OCI-LY7 (cell line): ENCODE results near the gene MAPK14. TPM values are rescaled to one million over a fixed set of nuclear protein-coding genes. Genes with fewer than 3 reads are reported as not detected.

Experiments
- BruUV-seq: library from RNA; stranded (reverse); fragments of 400-500 nt; replicated peaks from 2 replicates; lab custom pipeline; 2021; lab: Mats Ljungman, UMichigan
- CTCF ChIA-PET: fragments of 300-600 bp; sonication (Branson Sonifier 250); formaldehyde crosslinking; loops from one replicate; lab custom pipeline; 2022; ENCODE audit warnings: antibody characterized with exemption; ENCODE audit not compliant: unreplicated experiment; lab: Charles Lee
- POLR2A ChIA-PET: fragments of 300-600 bp; sonication (Branson Sonifier 250); formaldehyde crosslinking; loops from one replicate; lab custom pipeline; 2022; ENCODE audit warnings: antibody characterized with exemption; lab: Charles Lee
- DNase-seq: peaks from one replicate; pipeline ENCODE4 v3.0.0-alpha.2; 2015; ENCODE audit warnings: low spot score
- H2AFZ ChIP-seq: fragments of 200-600 bp; sonication (generic), shearing (Covaris generic); 2 replicates; pipeline ENCODE4 v1.6.1; 2014; ENCODE audit warnings: mild to moderate bottlenecking, antibody characterized with exemption, low read length, moderate library complexity
- H3K27ac ChIP-seq: fragments of 200-600 bp; sonication (generic); 2 replicates; pipeline ENCODE4 v1.5.1; 2014; ENCODE audit warnings: mixed run types, low read depth, mild to moderate bottlenecking, moderate library complexity, low read length, inconsistent platforms; ENCODE audit not compliant: poor library complexity, severe bottlenecking
- H3K36me3 ChIP-seq: fragments of 200-600 bp; sonication (generic); 2 replicates; pipeline ENCODE4 v1.6.1; 2014; ENCODE audit warnings: mild to moderate bottlenecking, antibody characterized with exemption, low read length, moderate library complexity, mixed read lengths; ENCODE audit not compliant: insufficient read depth
- H3K4me1 ChIP-seq: fragments of 200-600 bp; sonication (generic); 2 replicates; pipeline ENCODE4 v1.5.1; 2014; ENCODE audit warnings: mild to moderate bottlenecking, low read length; ENCODE audit not compliant: insufficient read depth, poor library complexity, severe bottlenecking
- H3K4me2 ChIP-seq: fragments of 200-600 bp; sonication (generic); 2 replicates; pipeline ENCODE4 v1.6.1; 2014; ENCODE audit warnings: mild to moderate bottlenecking, low read length
- H3K4me3 ChIP-seq: fragments of 200-600 bp; sonication (generic); 2 replicates; pipeline ENCODE4 v1.5.1; 2014; ENCODE audit warnings: mild to moderate bottlenecking, low read depth, low read length; ENCODE audit not compliant: poor library complexity, severe bottlenecking
- H3K79me2 ChIP-seq: fragments of 200-600 bp; sonication (generic); 2 replicates; pipeline ENCODE4 v1.6.1; 2016; ENCODE audit warnings: low read depth, mild to moderate bottlenecking, low read length, moderate library complexity, mixed read lengths; ENCODE audit not compliant: insufficient read depth
- H3K9me2 ChIP-seq: fragments of 200-600 bp; sonication (generic); 2 replicates; pipeline ENCODE4 v1.6.1; 2016; ENCODE audit warnings: mild to moderate bottlenecking, low read length, mixed read lengths; ENCODE audit not compliant: insufficient read depth
- H3K9me3 ChIP-seq: fragments of 200-600 bp; sonication (generic); 2 replicates; pipeline ENCODE4 v1.6.1; 2014; ENCODE audit warnings: mild to moderate bottlenecking, mixed run types, low read length, mixed read lengths
- H4K20me1 ChIP-seq: fragments of 200-600 bp; sonication (generic); 2 replicates; pipeline ENCODE4 v1.6.1; 2014; ENCODE audit warnings: mild to moderate bottlenecking, antibody characterized with exemption, low read length, moderate library complexity, mixed read lengths; ENCODE audit not compliant: insufficient read depth
- CTCF ChIP-seq: fragments of 200-600 bp; sonication (generic); conservative IDR thresholded peaks from 2 replicates; pipeline ENCODE4 v1.5.1; 2014; ENCODE audit warnings: mild to moderate bottlenecking, antibody characterized with exemption, low read length, moderate library complexity, mixed read lengths
- EZH2phosphoT487 ChIP-seq: fragments of 200-600 bp; sonication (generic); IDR thresholded peaks from 2 replicates; pipeline ENCODE4 v1.6.1; 2018; ENCODE audit warnings: low read depth, borderline replicate concordance, mild to moderate bottlenecking, mixed run types, antibody characterized with exemption, low read length, moderate library complexity, mixed read lengths
- intact Hi-C: fragments of 100-400 bp; cut with micrococcal nuclease; formaldehyde crosslinking; loops from one replicate; pipeline ENCODE4 v1.10.0; 2022; ENCODE audit not compliant: unreplicated experiment
- total RNA-seq, 2 experiments: library from RNA; depleted of rRNA in 1 of 2; stranded (reverse); fragments of >200 nt in 1 of 2; shearing (Covaris generic) in 1 of 2; gene quantifications; 2 replicates each; pipeline ENCODE4 v1.2.3, GENCODE V29; 2014 to 2022

Gene MAPK14
- total RNA-seq, 2 experiments from 2014 or later, result 38.7 to 43.1 TPM

GRCh38 chr6:36095497-36096391 is 68.1 kb downstream of the MAPK14 start:
- BruUV-seq, result no TSS peak
- ChIA-PET CTCF (interaction anchor here (0.6 to 1.6 kb wide), 6 partner anchors 8 to 66 kb away, joined by 3 to 6 read pairs (median 4); no protein-coding TSS in a partner anchor), POLR2A (interaction anchor here (0.6 to 2.1 kb wide), 8 partner anchors 9 to 302 kb away, joined by 3 to 9 read pairs (median 4); partner anchors contain the start of gene MAPK14)
- no peak for DNase-seq
- Histone ChIP-seq H3K79me2 (no peaks in the 10 kb centered on the region), H3K9me2 (no peaks in the 10 kb centered on the region), H3K27ac (no peak overlapping the region), H3K4me1 (peaks cover 8% of the 10 kb centered on the region), H3K4me2 (no peak overlapping the region), H4K20me1 (no peaks in the 10 kb centered on the region), H2AFZ (no peak overlapping the region), H3K9me3 (no peaks in the 10 kb centered on the region), H3K4me3 (no peak overlapping the region), H3K36me3 (peaks cover 31% of the 10 kb centered on the region; the same call in 1 of the 2 replicates)
- TF ChIP-seq CTCF, result peak; percentile 57; the same call in 1 of the 2 replicates
- no peak for TF ChIP-seq EZH2phosphoT487
- intact Hi-C loops, result loop anchor here (1.0 kb wide), 1 partner anchor 68 kb away; the partner anchor contains the start of gene MAPK14

GRCh38 chr6:36098253-36098919 is 70.8 kb downstream of the MAPK14 start:
- POLR2A ChIA-PET, result no interaction called here
- TF ChIP-seq EZH2phosphoT487 (no peak), CTCF (no peak)
- CTCF ChIA-PET, result no interaction called here
- intact Hi-C loops, result no loop called here
- no peak for DNase-seq
- Histone ChIP-seq H4K20me1 (no peaks in the 10 kb centered on the region), H3K79me2 (no peaks in the 10 kb centered on the region), H3K4me3 (no peak overlapping the region), H3K27ac (no peak overlapping the region), H2AFZ (no peak overlapping the region), H3K36me3 (peaks cover 34% of the 10 kb centered on the region; the same call in 1 of the 2 replicates), H3K4me2 (no peak overlapping the region), H3K9me3 (no peaks in the 10 kb centered on the region), H3K4me1 (peaks cover 8% of the 10 kb centered on the region), H3K9me2 (no peaks in the 10 kb centered on the region)
- no TSS peak for BruUV-seq
